ENCODE measurements around the gene DDX4.

Gene DDX4

DNA sequence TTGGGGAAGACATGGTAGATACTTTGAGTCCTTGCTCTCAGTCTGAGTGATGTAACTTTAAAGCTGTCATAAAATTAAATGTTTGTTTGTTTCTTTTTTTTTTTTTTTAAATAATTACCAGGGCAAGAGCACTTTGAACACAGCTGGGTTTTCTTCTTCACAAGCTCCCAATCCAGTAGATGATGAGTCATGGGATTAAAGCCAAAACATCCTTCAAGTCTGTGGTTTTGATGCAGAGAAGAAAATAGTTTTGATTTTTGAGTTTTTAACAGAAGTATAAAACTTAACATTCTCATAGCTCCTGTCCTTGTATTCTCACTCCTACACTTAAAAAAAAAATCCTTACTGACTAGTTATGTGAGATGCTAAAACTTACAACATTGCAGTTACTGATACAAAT lies 78.5 kb downstream of the DDX4 start:
- no peak overlapping the region for H2BK15ac ChIP-seq (ENCODE audit: low read length)
- H2BK120ac ChIP-seq (ENCODE audit: low read depth, low read length), result no peak overlapping the region
- no peak overlapping the region for H3K9ac ChIP-seq (ENCODE audit: low read depth, low read length, poor library complexity)
- no peak overlapping the region for H3K27ac ChIP-seq (replicated peaks; ENCODE audit: low read length)
- H4K8ac ChIP-seq (ENCODE audit: low read depth, low read length), result no peak overlapping the region
- no peaks in the 10 kb centered on the region for H3K4me1 ChIP-seq (ENCODE audit: control insufficient read depth in 2 of 2, insufficient read depth in 1 of 2, low read depth in 1 of 2, low read length in 2 of 2)
- H2AK5ac ChIP-seq (ENCODE audit: low read depth, low read length), result no peak overlapping the region
- no peak overlapping the region for H2AFZ ChIP-seq (ENCODE audit: low read length)
- H2BK12ac ChIP-seq (ENCODE audit: low read length), result no peak overlapping the region
- no peak overlapping the region for H3K4ac ChIP-seq (ENCODE audit: low read length)
- no peak for DNase-seq (ENCODE audit: low spot score)
- H4K91ac ChIP-seq (ENCODE audit: low read depth, low read length, poor library complexity), result no peak overlapping the region
- no peak overlapping the region for H3K23ac ChIP-seq (ENCODE audit: low read depth, low read length, poor library complexity)
- no peak overlapping the region for H2BK5ac ChIP-seq (ENCODE audit: low read length)
- H3K27me3 ChIP-seq (ENCODE audit: control insufficient read depth in 3 of 3, insufficient read depth in 3 of 3, low read depth in 1 of 3, low read length in 3 of 3), result peaks cover 0 to 25% (median 2%) of the 10 kb centered on the region in 3 experiments
- H3K14ac ChIP-seq (ENCODE audit: low read length), result no peak overlapping the region
- H3K4me3 ChIP-seq (ENCODE audit: low read length in 2 of 2), result no peak overlapping the region
- no peaks in the 10 kb centered on the region for H3K79me1 ChIP-seq (ENCODE audit: low read depth, low read length)
- no peak overlapping the region for H3K4me2 ChIP-seq (ENCODE audit: insufficient read depth, low read length, poor library complexity, severe bottlenecking)
- H3K18ac ChIP-seq (ENCODE audit: low read length), result no peak overlapping the region
- peaks cover 0 to 2% of the 10 kb centered on the region in 2 donors for H3K9me3 ChIP-seq (replicated peaks in 1 of 2; ENCODE audit: control insufficient read depth in 2 of 2, insufficient read depth in 1 of 2, low read depth in 1 of 2, low read length in 2 of 2)
- H3K36me3 ChIP-seq (replicated peaks in 1 of 2; ENCODE audit: control insufficient read depth in 2 of 2, insufficient read depth in 2 of 2, low read length in 2 of 2), result no peaks in the 10 kb centered on the region

DNA sequence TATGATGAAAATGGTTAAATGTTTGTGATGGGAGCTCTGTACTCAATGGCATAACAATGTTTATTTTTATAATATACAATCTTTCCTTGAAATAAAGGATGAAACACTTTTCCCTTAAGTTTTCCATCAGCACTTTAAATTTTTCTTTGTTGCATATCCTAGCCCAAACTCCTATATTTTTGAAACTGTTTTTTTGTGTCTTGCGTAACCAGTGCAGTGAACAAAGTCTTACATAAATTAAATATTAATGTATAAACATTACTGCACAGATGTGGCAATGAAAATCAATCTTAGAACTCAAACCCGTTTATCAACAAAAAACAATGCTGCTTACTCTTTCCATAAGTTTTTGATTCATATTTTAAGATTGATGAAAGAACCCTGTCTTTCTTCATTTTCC lies 79.2 kb downstream of the DDX4 start:
- no peaks in the 10 kb centered on the region for H3K4me1 ChIP-seq (ENCODE audit: control insufficient read depth in 2 of 2, insufficient read depth in 1 of 2, low read depth in 1 of 2, low read length in 2 of 2)
- H3K9ac ChIP-seq (ENCODE audit: low read depth, low read length, poor library complexity), result no peak overlapping the region
- H3K4ac ChIP-seq (ENCODE audit: low read length), result no peak overlapping the region
- H3K27me3 ChIP-seq (ENCODE audit: control insufficient read depth in 3 of 3, insufficient read depth in 3 of 3, low read depth in 1 of 3, low read length in 3 of 3), result peaks cover 0 to 32% (median 2%) of the 10 kb centered on the region in 3 experiments
- no peak overlapping the region for H3K4me3 ChIP-seq (ENCODE audit: low read length in 2 of 2)
- no peak overlapping the region for H4K8ac ChIP-seq (ENCODE audit: low read depth, low read length)
- no peak overlapping the region for H3K4me2 ChIP-seq (ENCODE audit: insufficient read depth, low read length, poor library complexity, severe bottlenecking)
- no peak overlapping the region for H3K18ac ChIP-seq (ENCODE audit: low read length)
- H2BK12ac ChIP-seq (ENCODE audit: low read length), result no peak overlapping the region
- H3K36me3 ChIP-seq (replicated peaks in 1 of 2; ENCODE audit: control insufficient read depth in 2 of 2, insufficient read depth in 2 of 2, low read length in 2 of 2), result no peaks in the 10 kb centered on the region
- no peak overlapping the region for H2AFZ ChIP-seq (ENCODE audit: low read length)
- no peak overlapping the region for H3K23ac ChIP-seq (ENCODE audit: low read depth, low read length, poor library complexity)
- no peak overlapping the region for H2BK5ac ChIP-seq (ENCODE audit: low read length)
- H3K9me3 ChIP-seq (replicated peaks in 1 of 2; ENCODE audit: control insufficient read depth in 2 of 2, insufficient read depth in 1 of 2, low read depth in 1 of 2, low read length in 2 of 2), result peaks cover 0 to 2% of the 10 kb centered on the region in 2 donors
- no peak overlapping the region for H2BK120ac ChIP-seq (ENCODE audit: low read depth, low read length)
- WGBS, 2 donors (ENCODE audit: extremely low coverage in 2 of 2, insufficient read length in 2 of 2, insufficient replicate concordance in 1 of 2), result no CpG with 5 or more reads among the region's 2 CpGs
- no peak for DNase-seq (ENCODE audit: low spot score)
- H2AK5ac ChIP-seq (ENCODE audit: low read depth, low read length), result no peak overlapping the region
- no peak overlapping the region for H3K14ac ChIP-seq (ENCODE audit: low read length)
- no peaks in the 10 kb centered on the region for H3K79me1 ChIP-seq (ENCODE audit: low read depth, low read length)
- H3K27ac ChIP-seq (replicated peaks; ENCODE audit: low read length), result no peak overlapping the region
- no peak overlapping the region for H4K91ac ChIP-seq (ENCODE audit: low read depth, low read length, poor library complexity)
- no peak overlapping the region for H2BK15ac ChIP-seq (ENCODE audit: low read length)

DNA sequence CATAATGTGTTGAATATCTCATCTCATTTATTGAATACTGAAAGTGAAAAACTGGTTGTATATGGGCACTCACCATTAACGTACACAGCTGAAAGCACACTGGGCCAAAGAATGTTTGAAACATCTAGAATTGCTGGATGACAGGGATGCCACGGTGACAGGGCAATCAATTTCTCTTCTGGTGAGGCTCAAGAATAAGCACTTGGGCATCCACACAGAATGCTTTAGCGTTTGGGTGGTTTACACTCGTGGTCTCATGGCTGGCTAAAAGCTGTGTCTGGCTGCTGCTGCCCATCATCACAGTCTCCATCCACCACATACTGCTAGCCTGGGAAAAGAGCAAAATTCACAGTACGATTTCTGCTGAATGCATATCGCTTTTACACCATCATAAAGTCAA lies 82.6 kb downstream of the DDX4 start:
- peaks cover 0 to 55% (median 2%) of the 10 kb centered on the region in 3 experiments for H3K27me3 ChIP-seq (ENCODE audit: control insufficient read depth in 3 of 3, insufficient read depth in 3 of 3, low read depth in 1 of 3, low read length in 3 of 3)
- no peak overlapping the region for H3K18ac ChIP-seq (ENCODE audit: low read length)
- no peak overlapping the region for H3K23ac ChIP-seq (ENCODE audit: low read depth, low read length, poor library complexity)
- no peak overlapping the region for H3K9ac ChIP-seq (ENCODE audit: low read depth, low read length, poor library complexity)
- WGBS, 2 donors (ENCODE audit: extremely low coverage in 2 of 2, insufficient read length in 2 of 2, insufficient replicate concordance in 1 of 2), result no CpG with 5 or more reads among the region's 6 CpGs
- DNase-seq (ENCODE audit: low spot score), result no peak
- no peak overlapping the region for H2BK12ac ChIP-seq (ENCODE audit: low read length)
- H3K14ac ChIP-seq (ENCODE audit: low read length), result no peak overlapping the region
- H3K4me1 ChIP-seq (ENCODE audit: control insufficient read depth in 2 of 2, insufficient read depth in 1 of 2, low read depth in 1 of 2, low read length in 2 of 2), result no peaks in the 10 kb centered on the region
- no peak overlapping the region for H3K27ac ChIP-seq (replicated peaks; ENCODE audit: low read length)
- H4K8ac ChIP-seq (ENCODE audit: low read depth, low read length), result no peak overlapping the region
- H3K4me3 ChIP-seq (ENCODE audit: low read length in 2 of 2), result no peak overlapping the region
- H2BK120ac ChIP-seq (ENCODE audit: low read depth, low read length), result no peak overlapping the region
- no peak overlapping the region for H2AK5ac ChIP-seq (ENCODE audit: low read depth, low read length)
- H4K91ac ChIP-seq (ENCODE audit: low read depth, low read length, poor library complexity), result no peak overlapping the region
- H3K4ac ChIP-seq (ENCODE audit: low read length), result no peak overlapping the region
- H3K9me3 ChIP-seq (replicated peaks in 1 of 2; ENCODE audit: control insufficient read depth in 2 of 2, insufficient read depth in 1 of 2, low read depth in 1 of 2, low read length in 2 of 2), result peaks cover 0 to 4% of the 10 kb centered on the region in 2 donors
- H2BK15ac ChIP-seq (ENCODE audit: low read length), result no peak overlapping the region
- H3K36me3 ChIP-seq (replicated peaks in 1 of 2; ENCODE audit: control insufficient read depth in 2 of 2, insufficient read depth in 2 of 2, low read length in 2 of 2), result no peaks in the 10 kb centered on the region
- no peak overlapping the region for H2BK5ac ChIP-seq (ENCODE audit: low read length)
- no peaks in the 10 kb centered on the region for H3K79me1 ChIP-seq (ENCODE audit: low read depth, low read length)
- no peak overlapping the region for H3K4me2 ChIP-seq (ENCODE audit: insufficient read depth, low read length, poor library complexity, severe bottlenecking)
- no peak overlapping the region for H2AFZ ChIP-seq (ENCODE audit: low read length)

DNA sequence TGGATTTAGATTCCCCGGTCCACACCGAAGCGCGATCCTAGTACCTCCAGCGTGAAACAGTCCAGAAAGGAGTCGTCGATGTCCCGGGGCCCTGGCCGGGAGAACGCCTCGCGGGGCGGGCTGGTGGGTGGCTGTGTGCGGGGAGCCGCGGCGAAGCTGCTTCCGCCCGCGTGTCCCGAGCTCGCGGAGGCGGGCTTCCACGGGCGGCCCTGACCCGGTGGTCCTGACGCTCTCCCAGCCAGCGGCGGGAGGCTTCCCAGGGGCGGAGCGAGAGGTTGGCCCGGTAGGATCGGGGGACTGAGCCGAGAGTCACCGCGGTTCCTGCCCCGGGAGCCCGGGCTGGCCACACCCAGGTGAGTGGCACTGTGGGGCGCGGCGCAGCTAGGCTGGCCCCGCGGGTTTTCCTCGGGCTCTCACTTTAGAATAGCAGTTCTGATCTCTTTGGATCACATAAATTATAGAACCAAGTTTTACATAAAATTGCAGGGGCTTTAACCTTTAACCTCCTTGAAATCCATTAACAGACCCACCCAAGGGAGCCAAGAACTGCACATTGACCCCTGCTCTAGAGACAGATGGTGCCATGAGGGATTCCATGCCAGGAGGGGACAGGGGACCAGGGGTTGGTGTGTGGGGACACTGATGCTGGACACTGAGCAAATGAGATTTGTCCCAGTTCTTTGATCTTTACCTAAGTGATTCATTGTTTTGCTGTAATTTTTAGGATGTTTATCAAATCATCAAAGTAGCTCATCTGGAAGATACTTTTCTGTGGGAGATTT lies 84.1 kb downstream of the DDX4 start:
- no peak for DNase-seq (ENCODE audit: low spot score)

More for the DNA sequence above, 84.1 kb downstream of the DDX4 start:
- Histone ChIP-seq H2BK120ac (ENCODE audit: low read depth, low read length) (no peak overlapping the region), H4K8ac (ENCODE audit: low read depth, low read length) (no peak overlapping the region), H3K4me3 (ENCODE audit: low read length in 2 of 2) (peak overlapping the region in 1 of 2 donors; percentile 40), H2AFZ (ENCODE audit: low read length) (peak overlapping the region; percentile 77), H3K23ac (ENCODE audit: low read depth, low read length, poor library complexity) (no peak overlapping the region), H2AK5ac (ENCODE audit: low read depth, low read length) (no peak overlapping the region), H3K4me1 (ENCODE audit: control insufficient read depth in 2 of 2, insufficient read depth in 1 of 2, low read depth in 1 of 2, low read length in 2 of 2) (no peaks in the 10 kb centered on the region), H2BK12ac (ENCODE audit: low read length) (no peak overlapping the region), H3K27ac (replicated peaks; ENCODE audit: low read length) (no peak overlapping the region), H2BK5ac (ENCODE audit: low read length) (no peak overlapping the region), H3K79me1 (ENCODE audit: low read depth, low read length) (no peaks in the 10 kb centered on the region), H2BK15ac (ENCODE audit: low read length) (no peak overlapping the region), H3K27me3 (ENCODE audit: control insufficient read depth in 3 of 3, insufficient read depth in 3 of 3, low read depth in 1 of 3, low read length in 3 of 3) (peaks cover 0 to 57% (median 2%) of the 10 kb centered on the region in 3 experiments), H3K4ac (ENCODE audit: low read length) (no peak overlapping the region), H4K91ac (ENCODE audit: low read depth, low read length, poor library complexity) (no peak overlapping the region), H3K14ac (ENCODE audit: low read length) (no peak overlapping the region), H3K9me3 (replicated peaks in 1 of 2; ENCODE audit: control insufficient read depth in 2 of 2, insufficient read depth in 1 of 2, low read depth in 1 of 2, low read length in 2 of 2) (peaks cover 0 to 4% of the 10 kb centered on the region in 2 donors), H3K18ac (ENCODE audit: low read length) (peak overlapping the region; percentile 72), H3K9ac (ENCODE audit: low read depth, low read length, poor library complexity) (no peak overlapping the region), H3K4me2 (ENCODE audit: insufficient read depth, low read length, poor library complexity, severe bottlenecking) (no peak overlapping the region), H3K36me3 (replicated peaks in 1 of 2; ENCODE audit: control insufficient read depth in 2 of 2, insufficient read depth in 2 of 2, low read length in 2 of 2) (no peaks in the 10 kb centered on the region)
- no CpG with 5 or more reads among the region's 45 CpGs for WGBS, 2 donors (ENCODE audit: extremely low coverage in 2 of 2, insufficient read length in 2 of 2, insufficient replicate concordance in 1 of 2)

Measured in neuronal stem cell (in vitro differentiated cells).